Activated CD4-positive, alpha-beta T cell treated with anti-CD3 and anti-CD28 coated beads, Interleukin-10, Interleukin-2, amounts not matched to agents 100 ng/mL and 50 ng/mL, durations not matched to agents 16 hours and 8 hours (primary cell): ENCODE measurements around the gene RORC.
A peak's percentile ranks its signal among the peaks of the same experiment; 100 is the strongest.
"Not testable (repeated sequence)": the region's sequence is repeated elsewhere in the genome, so short reads cannot be mapped to it uniquely, and the experiment has no call there.

Experiments used
- DNase-seq: peaks from one replicate; pipeline ENCODE4 v3.0.0-alpha.2; 2020

Gene RORC

GRCh38 chr1:151831605-151832004, at the start of gene RORC:
RORC (minus strand) TSS chr1:151831802; CDS start chr1:151831764, 38 bp downstream.
- no peak for DNase-seq

GRCh38 chr1:151875419-151876097, 44.0 kb upstream of the RORC start:
- DNase-seq: no peak

GRCh38 chr1:151872776-151873175, 41.2 kb upstream of the RORC start:
- not testable (repeated sequence) for DNase-seq

DNA sequence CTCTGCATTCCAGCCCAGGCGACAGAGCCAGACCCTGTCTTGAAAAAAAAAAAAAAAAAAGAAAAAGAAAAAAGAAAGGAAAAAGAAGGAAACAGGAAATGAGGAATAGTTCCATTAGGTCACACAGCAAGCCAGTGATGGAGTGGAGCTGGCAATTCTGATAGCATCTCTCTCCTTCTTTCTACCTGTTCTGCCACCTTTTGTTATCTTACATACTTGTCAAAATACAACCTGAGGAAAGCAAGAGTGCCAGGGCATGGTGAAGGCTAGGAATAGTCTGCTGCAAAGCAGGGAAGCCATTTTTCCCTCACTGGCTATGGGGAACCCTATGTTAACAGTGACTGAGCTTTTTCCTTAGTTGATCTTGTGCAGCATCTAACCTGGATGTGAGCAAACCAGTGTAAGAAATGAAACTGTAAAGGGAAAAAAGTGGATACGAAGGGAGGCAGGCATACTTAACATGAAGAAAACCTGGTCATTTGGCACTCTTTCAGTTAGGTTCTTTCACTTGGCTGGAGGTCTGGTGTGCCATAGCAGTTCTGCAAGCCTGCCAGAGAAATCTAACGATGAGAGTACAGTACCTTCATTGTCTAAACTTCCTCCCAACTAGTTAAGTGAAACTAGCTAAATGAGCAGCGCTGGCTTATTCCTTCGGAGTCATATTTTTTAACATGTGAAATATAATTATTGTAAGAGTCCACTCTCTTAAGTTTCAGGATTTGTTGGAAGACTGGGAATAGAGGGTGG, 39.9 kb upstream of the RORC start:
- no peak for DNase-seq

- DNase-seq: no peak
Measured at GRCh38 chr1:151868486-151868885, 36.9 kb upstream of the RORC start.

- peak; percentile 33 for DNase-seq
Measured at GRCh38 chr1:151867765-151868411, 36.3 kb upstream of the RORC start.

- DNase-seq: no peak
Measured at GRCh38 chr1:151867321-151867720, 35.7 kb upstream of the RORC start.

GRCh38 chr1:151864411-151864810, 32.8 kb upstream of the RORC start:
- DNase-seq: no peak

DNA sequence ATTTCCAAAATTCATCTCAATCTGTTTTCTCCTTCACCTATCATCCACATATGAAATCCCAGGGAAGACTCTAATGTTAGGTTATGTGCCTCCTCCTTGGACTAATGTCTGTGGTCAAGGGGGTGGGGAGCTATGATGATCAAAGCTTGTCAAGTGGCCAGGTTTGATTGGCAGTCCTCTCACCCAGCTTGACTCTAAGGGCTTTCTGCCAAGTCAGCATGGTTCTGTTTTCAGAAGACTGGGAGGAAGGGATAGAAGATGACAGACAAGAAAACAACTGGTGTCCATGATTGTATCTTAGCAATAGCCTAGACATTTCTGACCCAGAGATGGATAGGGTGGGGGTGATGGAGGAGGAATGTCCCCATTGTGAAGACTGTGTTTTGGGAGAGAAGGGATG, 31.0 kb upstream of the RORC start:
- DNase-seq: no peak

- DNase-seq: no peak
Measured at GRCh38 chr1:151860504-151861187, 29.0 kb upstream of the RORC start.

DNA sequence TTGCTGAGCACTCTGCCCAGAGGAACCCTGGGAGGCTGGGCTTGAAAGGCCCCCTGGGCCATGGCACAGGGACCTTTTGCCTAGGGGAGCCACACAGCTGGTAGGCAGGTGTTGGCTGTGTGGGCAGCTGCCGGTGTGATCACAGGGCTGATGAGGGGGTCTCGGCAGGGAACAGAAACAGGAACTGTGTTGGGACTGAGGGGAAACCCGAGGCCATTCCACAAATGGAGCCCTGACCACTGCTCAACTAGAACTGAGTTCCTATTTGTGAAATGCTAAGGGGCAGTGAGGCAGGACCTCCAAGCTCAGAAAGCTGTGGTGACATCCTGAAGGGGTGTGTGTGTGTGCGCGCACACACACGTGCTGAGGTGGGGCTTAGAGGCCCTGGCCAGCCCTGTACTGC, 28.3 kb upstream of the RORC start:
- no peak for DNase-seq

- DNase-seq: no peak
Measured at GRCh38 chr1:151858886-151859665, 27.5 kb upstream of the RORC start.

DNA sequence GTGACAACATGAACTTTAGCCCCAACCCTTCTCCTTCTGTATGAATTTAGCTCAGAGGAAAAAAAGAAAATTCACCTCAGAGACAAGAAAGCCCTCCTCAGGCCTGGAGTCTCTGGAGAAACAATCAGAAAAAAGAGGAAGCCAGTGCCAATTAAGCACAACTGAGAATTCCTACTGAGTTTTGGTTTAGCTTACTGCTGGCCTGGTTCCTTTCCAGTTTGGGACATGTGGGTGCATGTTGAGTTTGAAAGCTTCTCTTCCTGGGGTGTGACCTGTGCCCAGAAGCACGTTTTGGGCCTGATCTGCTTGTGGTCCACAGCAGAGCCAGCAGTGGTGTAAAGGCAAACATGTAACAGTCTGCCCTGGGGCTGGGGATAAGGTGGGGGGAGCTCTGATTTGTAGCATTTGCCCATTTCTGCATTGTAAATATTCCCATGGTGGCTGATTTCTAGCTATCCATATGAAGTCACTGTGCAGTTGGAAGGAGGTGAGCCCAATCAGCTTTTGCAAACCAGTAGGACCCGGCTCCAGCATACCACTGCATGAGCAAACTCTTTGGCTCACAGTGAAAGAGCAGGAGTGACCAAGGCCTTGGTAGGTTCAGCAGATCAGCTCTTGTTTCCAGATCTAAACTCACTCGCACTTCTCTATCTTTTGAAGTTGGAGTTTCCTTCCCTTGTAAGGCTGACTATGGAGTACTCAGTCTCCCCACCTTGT, 26.6 kb upstream of the RORC start:
- DNase-seq: no peak

DNA sequence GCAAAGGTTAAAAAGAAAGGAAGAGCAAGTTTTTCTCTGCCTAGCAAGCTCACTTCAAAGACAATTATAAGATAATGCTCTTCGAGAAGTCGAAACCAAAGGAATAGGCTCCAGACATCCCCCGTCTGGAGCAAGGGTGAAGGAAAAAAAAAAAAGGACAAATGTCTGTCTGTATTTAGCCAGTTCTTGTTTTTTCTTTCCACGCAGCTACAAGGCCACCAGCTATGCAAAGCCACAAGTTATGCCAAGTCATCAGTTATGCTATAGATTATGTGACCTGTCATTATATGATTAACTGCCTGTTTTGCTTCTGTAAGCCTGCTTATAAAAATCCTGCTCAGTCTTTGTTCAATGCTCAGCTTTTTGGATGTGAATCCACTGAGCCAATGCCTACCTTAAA, 24.3 kb upstream of the RORC start:
- DNase-seq: no peak

DNA sequence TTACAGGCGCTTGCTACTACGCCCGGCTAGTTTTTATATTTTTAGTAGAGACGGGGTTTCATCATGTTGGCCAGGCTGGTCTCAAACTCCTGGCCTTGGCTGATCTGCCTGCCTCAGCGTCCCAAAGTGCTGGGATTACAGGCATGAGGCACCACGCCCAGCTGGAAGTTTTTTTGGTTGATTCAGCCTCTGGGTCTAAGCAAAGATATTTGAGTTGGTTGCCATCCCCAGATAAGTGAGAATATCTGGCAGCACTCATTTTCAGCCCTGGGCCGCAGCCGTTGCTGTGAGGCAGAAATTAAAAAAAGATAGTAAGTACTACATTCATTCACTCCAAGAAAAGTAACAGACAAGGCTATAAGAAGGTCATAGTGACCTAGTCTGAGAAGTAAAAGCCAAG, 23.9 kb upstream of the RORC start:
- DNase-seq: not testable (repeated sequence)

DNA sequence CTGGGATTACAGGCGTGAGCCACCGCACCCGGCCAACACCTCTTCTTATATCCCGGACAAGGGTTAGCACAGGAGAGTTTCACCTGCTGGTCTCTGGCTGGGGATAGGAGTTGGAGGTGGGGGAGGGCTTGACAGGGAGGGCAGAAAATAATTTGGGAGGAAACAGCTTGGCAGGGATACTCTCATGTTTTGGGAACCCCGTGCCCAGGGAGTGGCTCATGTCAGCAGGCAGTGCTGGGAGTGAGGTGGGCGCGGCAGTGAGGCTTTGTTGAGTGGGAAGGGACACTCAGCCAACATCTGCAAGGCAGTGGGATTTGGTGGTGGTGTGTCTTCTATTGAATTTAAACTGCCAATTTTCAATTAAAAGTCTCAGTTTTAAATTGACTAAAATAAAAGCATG, 23.1 kb upstream of the RORC start:
- no peak for DNase-seq

DNA sequence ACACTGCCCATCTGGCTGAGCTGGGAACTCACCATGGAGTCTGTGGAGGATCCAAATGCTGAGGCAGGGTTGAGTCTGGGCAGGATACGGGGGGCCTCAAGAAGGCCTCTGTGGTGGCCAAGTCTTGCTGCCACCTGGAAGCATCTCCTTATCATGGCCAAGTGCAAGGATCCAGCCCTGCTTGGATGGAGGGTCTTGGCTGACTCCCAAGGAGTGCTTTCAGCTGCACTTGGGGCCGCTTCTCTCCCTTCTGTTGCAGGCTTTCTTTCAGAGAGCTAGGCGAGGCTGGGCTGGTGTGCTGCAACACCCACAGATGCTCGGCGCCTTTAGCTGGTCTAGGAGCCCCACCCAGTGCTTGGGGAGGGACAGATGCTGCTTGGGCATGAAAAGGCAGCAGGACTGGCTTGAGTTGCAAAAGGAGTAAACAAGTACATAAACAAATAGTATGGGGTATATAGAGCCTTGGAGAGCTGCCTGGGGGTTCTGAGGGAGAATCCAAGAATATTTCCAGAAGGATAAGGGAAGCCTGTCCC, 21.9 kb upstream of the RORC start, which contains the start of gene THEM5:
Gene THEM5 (minus strand): TSS at position 302 of the 533 bp plus-strand sequence. CDS start 147 bp downstream, at position 155.
- no peak for DNase-seq

- no peak for DNase-seq
Measured at GRCh38 chr1:151852733-151853132, 21.1 kb upstream of the RORC start.

DNA sequence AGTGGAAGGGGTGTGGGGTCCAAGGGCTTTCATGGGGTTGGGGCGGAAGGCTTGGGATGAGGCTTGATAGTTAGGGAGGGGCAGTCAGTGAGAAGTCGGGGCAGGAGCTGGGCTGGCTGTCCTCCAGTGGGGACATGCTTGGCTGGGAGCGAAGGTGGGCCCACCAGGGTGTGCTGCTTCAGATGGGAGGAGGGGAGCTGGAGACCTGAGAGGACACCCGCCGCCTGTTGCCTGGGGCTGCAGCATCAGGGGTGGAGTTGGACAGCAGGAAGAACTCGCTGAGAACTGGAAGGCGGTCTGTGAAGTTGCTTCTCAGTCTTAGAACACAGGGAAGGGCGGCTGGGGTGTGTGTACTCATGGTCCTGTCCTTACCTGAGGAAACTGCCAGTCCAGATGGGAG, 20.3 kb upstream of the RORC start:
- no peak for DNase-seq

GRCh38 chr1:151849871-151850270, 18.3 kb upstream of the RORC start:
- no peak for DNase-seq

DNA sequence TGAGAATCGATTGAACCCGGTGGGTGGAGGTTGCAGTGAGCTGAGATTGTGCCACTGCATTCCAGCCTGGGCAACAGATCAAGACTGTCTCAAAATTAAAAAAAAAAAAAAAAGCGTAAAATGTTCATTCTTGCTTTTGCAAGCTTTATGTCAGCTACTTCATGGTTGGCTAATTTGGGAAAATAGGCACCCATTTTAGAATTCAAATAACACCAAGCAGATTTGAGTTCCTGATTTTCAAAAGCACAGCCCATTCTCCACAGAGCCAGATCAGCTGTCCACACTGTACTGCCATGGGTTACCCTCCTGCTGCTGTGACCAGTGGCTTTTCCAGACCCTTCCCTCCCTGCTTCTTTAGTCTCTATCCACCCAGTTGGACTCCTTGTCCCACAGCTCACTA, 17.5 kb upstream of the RORC start:
- DNase-seq: no peak
